Hematopoietic multipotent progenitor cell (in vitro differentiated cells): Measurements from ENCODE around the gene PBRM1. TPM values are rescaled to one million over a fixed set of nuclear protein-coding genes. Genes with fewer than 3 reads are reported as not detected.

Experiments
- DNase-seq, 3 donors: peaks; one replicate each; pipeline ENCODE4 v3.0.0-alpha.2; 2011 to 2015; ENCODE audit warnings: low read depth in 2 of 3, low spot score in 2 of 3
- total RNA-seq: library from RNA; depleted of rRNA; stranded (reverse); fragments of >200 nt; gene quantifications from one replicate; pipeline ENCODE4 v1.2.3, GENCODE V29; 2012

The PBRM1 gene
- total RNA-seq, 1 donor: 63.3 TPM

DNA sequence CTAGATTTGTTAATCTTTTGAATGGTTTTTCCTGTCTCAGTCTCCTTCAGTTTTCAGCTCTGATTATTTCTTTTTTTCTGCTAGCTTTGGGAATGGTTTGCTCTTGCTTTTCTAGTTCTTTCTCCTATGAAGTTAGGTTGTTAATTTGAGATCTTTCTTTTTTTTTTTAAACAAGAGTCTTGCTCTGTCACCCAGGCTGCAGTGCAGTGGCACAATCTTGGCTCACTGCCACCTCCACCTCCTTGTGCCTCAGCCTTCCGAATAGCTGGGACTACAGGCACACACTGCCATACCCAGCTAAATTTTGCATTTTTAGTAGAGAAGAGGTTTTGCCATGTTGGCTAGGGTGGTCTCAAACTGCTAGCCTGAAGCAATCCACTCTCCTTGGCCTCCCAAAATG is 92.6 kb downstream of the PBRM1 start:
- no peak for DNase-seq

DNA sequence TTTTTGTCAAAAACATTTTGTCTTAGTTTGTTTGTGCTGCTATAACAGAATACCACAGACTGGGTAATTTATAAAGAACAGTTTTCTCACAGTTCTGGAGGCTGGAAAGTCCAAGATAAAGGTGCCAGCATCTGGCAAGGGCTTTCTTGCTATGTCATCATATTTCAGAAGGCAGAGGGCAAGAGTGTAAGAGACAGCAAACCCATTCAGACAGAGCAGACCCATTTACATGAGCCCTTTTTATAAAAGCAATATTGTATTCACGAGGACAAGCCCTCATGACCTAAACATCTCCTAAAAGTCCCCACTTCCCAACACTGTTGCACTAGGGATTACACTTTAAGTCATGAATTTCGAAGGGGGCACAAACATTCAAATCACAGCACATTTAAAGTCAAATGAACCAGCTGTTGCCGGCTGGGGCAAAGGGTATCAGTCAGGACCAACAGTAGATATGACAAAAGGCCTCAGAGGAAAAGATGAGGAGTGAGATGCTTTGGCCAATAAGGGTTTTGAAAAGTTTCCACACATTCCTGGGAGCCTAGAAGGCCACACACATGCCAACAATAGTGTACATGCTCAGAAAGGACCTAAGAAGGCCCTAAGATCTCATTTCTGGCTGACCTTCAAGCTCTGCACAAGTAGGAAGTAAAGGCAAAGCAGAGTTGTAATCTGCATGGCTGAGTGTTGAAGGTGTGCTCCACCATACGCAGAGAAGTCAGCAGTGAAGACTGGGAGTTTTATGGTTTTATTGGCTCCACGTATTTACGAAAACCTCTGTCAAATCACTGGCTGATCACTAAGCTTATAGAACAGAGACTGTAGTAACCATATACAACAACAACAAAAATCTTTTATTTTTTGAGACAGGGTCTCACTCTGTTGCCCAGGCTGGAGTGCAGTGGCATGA is 111.4 kb downstream of the PBRM1 start:
- no peak for DNase-seq

DNA sequence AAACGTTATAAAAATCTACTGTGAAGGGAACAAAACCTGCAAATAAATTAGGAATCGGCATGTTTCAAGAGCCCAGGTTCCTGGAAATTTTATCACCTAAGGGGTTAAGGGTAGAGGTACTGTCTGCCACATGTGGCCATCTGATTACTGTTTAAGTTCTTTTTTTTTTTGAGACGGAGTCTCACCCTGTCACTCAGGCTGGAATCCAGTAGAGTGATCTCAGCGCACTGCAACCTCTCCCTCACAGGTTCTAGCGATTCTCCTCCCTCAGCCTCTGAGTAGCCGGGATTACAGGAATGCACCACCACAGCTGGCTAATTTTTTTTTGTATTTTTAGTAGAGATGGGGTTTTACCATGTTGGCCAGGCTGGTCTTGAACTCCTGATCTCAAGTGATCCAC is 113.5 kb downstream of the PBRM1 start:
- no peak for DNase-seq

DNA sequence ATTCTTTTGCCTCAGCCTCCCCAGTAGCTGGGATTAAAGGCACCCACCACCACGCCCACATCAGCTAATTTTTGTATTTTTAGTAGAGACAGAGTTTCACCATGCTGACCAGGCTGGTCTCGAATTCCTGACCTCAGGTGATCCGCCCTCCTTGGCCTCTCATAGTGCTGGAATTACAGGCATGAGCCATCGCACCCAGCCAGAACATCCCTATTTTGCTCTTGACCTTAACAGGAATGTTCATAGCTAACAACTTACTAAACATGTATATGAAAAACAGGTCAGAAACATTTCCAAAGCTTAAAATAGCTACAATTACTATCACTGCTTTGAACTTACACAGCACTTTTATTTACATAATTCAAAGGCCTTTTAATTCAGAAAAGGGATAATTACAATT is 115.6 kb downstream of the PBRM1 start:
- DNase-seq: no peak

DNA sequence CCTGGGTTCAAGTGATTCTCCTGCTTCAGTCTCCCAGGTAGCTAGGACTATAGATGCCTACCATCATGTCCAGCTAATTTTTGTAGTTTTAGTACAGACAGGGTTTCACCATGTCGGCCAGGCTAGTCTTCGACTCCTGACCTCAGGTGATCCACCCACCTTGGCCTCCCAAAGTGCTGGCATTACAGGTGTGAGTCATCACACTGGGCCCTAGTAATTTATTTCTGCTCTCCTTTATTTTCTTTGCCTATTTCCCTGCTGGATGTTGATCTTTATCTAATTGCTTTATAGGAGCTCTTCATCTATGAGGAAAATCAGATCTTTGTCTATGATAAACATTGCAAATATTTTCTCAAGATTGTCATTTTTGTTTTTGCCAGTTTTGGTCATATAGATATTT is 117.6 kb downstream of the PBRM1 start:
- DNase-seq: no peak

DNA sequence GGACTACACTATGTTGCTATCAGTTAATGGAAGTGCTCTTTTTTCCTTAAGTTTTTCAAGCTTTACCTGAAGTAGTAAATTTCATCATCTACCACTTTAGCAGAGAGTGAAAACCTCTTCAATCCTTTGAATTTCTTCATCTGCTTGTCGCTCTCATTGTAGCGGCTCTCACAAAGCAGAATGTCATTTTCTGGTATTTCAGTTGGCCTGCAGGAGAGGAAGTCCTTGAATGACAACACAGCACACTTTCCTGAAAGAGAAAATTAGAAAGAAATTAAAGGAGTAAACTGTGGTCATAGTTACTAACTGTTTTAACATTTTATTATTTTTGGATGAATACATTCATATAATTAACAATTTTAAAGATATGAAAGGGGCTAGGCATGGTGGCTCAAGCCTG is 121.7 kb downstream of the PBRM1 start:
- DNase-seq: no peak

DNA sequence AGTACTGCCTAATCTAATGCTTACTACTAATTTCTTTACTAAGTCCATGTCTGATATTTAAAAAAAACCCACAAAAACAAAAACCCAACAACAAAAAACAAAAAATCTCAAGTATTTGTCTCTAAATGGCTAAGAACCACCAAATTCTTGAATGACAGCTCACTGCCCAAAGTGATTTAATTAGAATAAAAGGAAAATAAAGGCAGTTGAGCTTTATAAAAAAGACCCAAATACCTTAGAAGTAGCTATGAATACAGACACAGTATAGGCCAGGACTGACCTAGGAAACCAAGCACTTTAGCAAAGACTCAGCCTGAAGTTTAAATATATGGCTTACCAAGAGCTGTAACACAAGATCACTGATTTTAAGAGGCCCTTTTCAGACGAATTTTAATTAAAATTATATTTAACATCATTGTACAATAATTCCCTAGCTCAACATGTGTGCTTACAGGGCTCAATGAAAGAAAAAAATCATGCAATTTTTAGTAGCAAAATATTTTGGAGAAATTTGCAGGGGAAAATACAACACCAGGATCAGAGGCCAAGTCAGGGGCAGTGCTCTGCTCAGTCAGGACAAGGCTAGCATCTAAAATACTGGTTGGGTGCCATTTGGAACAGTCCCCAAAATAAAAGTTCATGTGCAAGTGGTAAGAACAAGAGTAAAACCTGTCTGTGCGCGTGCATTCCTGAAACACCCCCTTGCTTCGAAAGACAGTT is 124.5 kb downstream of the PBRM1 start:
- no peak for DNase-seq

DNA sequence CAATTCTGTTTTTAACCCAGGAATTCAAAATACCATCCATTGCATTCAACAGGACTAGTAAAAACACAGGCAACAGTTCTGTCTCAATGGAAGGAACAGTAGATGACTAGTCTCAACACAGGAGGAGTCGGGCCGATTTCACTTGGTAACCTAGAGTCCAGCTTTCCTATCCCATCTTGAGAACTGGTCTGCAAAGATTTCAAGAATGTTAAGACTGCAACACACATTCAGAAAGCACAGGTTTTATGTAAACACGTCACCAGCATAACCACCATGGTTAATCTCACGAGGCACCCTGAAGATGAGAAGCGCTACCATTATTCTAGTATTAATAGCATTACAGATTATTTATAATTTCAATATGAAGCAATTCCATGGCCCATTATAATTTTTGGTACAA is 127.3 kb downstream of the PBRM1 start:
- DNase-seq: no peak

DNA sequence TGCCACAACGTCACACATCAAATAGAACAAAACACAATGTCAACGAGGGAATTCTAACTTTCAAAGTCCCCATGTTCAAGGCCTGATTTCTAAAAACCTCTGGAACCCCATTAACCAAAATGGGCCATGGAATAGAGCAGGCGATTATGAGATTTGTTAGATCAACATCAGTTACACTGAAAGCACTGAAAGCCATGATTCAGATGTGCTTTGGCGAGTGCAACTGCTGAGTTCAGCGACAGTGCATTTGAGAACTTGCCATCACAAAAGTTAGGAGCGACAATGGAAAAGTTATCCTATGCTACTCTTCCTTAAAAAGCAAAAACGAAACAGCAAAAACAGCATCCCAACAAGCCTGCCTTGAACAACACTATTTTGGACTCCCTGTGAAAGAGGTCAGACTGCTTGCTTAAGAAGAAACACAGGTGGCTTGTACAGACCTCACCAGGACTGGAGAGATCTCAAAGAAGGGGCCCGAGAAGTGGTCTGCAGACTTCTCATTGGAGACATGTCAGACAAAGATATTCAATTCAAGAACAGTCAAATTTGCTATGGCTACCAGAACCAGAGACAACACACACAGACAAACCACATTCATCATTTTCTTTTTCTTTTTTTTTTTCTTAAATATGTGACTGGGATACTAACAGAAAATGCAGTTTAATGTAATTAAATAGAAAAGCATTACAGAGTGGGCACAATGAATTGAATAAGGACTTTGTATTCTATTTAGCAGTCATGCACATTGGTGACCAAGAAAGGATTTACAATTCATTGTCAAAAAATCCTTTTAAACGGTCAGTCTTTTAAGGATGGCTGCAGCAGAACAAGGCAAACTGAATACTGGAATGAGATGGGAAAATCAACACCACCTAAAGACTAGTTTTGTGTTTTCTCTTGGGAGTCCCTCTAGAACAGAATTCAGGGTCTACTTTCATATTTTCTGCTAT is 128.4 kb downstream of the PBRM1 start:
- DNase-seq: no peak

DNA sequence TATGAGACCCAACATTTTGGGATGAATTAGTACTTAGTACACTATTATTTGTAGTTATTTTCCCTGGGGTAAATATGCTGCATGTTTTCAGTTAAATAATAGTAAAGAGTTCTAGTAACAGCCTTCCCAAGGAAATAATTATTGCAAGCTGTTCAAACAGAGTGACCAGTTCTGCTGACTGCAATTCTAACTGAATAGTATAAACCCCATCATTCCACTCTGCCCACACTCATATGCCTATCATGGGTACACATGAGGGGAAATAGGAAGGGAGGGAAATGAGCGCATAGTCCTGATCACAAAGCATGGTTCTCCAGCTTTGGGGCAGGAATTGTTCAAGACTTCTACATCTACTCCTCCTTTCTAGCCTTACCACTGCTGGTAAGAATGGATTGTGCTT is 130.7 kb downstream of the PBRM1 start:
- DNase-seq: no peak

DNA sequence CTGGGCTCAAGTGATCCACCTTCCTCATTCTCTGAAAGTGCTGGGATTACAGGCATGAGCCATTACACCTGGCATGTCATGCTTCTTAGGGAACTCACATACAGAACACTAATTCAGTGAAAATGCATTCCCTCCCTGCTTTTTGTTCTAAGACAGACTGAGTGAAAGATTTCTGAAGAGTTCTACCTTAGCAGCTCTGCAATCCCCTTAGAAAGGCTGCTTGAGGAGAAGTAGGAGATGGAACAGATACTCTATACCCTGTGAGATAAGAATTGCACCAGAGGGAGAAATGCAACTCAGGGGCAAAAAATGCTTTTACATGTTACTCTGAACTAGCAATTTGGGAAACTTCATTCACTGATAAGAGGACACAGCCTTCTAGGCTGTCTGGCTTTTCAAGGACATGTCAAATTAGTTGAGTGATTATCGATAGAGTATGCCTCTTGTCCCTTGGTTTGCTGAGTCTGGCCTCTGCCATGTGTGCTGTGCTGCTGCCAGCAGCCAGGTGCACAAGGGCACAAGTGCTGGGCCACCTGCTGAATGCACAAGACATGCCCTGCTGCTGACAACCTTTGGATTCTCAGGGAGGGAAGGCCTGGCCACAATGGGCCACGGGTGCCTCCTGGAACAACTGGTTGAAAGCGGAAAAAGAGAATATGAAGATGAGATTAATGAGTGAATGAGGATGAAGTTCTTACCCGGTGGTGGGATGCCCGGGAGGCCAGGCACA is 131.5 kb downstream of the PBRM1 start:
- DNase-seq: no peak

DNA sequence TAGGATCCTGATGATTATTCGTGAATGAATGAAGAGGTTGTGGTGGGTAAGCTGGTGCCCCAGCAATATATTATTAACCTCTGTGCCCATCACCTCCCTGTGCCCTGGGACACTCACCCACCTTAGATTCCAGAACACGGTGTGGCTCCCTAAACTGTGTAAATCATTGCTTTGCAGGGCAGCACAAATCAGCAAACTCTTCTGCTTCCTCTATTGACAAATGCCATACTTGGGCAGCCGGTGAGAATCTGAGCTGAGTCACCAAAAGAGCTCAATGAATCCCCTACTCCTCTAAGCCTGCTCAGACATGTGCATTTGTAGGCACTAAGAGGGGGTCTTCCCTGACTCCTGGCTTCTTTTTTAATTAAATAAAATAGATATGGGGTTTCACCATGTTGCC is 133.6 kb downstream of the PBRM1 start:
- no peak for DNase-seq

DNA sequence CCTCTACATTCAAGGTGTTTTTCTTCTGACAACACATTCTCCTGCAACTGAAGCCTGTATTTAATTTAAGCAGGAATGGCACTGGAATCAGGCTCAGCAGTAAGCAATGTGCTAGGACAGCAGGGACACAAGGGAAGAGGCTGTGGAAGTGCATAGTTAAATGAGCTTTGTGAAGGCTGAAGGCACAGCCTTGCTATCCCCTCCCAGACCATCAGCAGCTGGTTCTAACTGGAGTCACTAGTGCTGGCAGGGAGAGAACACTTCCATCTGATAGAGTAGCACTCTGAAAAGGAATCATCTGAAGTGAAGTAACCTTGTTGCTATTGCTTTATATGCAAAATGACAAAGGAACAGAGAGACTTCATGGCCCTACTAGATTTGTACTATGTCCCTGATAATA is 134.6 kb downstream of the PBRM1 start:
- no peak for DNase-seq

DNA sequence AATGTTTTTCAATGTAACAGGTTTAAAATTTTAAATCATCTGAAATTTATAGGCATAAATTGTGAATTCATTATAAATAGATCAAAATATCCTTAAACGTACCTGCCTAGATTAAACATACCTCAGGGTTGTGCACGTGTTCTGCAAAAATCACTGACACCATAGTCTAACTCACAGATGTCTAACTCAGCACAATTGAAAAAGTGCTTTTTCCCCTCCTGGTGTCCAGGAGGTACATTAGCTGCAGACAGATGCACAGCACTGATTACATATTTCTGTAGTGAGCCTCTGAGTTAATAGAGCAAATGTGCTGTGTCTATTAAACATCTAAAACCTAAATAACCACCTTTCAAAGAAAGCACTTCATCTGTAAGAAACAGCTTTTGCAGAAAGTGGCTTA is 138.6 kb downstream of the PBRM1 start:
- DNase-seq: no peak

DNA sequence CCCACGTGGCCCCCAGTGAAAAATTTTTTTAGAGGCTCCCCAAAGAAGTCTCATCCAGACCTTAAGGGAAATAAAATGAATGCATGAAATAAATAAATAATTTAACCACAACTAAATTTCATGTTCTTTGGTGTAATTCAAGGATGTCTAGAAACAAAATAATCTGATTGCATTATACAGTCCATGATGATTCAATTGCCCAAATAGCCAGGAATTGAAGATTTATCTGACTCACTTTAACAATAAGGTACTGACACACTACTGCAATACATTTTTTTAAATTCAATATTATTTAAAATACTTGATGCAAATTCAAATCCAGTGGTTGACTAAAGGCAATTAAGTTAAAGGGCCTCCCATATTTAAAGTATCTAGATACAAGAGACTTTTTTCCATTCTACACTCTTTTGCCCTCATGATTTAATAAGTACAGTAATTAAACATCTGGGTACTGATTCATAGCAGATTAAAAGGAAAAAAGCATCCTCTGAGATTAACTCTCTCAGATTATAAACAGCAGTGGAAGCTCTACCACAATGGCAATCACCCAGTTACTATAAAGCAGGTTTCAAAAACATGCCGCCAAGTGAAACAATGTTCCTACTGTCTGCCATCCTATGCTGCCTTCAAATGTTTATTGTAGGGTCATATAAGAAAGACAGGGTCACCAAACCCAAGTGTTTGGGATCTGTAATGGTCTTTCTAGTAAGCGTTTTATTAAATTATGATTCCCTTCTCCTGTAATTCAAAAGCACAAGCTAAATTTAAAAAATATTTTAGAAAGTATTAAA is 139.4 kb downstream of the PBRM1 start:
- DNase-seq: no peak

DNA sequence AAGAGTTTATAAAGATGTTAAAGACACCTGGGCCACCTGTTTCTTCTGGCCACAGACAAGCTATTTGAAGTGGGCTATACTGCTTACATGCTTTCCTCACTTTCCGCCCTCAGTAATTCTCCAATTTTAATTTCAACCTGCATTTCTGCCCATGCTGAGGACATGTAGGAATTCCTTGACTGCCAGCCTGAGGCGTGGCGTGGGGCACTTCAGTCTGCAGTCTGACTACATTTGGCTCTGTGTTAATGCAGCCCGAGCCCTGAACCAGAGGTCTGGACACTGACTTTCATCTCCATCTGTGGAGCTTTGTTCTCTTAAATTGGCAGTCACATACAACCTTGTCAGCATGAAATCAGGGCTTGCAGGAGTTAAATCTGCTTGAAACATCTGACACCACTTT is 140.8 kb downstream of the PBRM1 start:
- no peak for DNase-seq

DNA sequence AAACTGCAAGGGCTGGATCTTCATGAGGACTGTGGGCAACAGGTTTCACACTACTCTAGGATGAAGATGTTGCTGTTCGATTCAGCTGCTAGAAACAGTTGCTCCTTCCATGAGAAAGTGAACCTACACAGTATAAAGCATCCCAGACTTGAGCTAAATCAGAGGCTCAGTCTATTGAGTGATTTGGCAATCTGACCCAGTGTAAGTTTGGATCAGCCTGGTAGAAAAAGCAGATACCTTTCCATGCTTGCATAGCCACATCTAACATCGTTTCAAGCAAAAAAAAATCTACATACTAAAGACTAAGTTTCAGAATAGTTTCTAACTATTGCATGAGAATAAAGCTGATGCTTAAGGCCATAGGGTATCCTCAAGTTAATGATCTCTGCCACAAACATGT is 144.7 kb downstream of the PBRM1 start:
- no peak for DNase-seq

DNA sequence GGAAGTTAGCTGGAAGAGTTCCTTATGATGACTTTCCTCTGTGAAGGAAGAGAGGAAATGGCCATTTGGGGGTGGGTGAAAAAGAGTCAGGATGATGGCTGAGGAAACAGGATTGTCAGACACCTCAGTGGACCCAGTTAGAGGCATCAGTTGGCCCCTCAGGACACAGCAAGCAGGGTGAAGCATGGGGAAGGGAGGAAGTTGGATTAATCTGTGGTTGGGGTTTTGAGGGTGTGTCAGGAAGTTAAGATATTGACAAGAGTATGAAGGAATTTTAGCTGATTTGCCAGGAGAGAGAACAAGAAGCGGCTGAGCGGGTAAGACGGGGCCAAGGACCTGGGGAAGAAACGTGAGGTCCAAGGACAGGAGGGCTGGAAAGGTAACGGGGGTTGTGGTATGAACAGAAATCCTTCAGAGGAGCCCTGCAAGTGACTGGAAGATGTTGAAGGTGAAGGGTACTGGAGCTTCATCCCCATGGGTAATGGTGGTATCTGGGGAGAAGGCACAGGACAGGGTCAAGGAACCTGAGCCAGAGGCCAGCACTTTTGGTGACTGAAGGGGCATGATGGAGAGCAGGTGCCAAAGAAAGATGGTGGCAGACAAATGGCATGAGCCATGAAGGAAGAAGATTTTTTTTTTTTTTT is 146.6 kb downstream of the PBRM1 start:
- no peak for DNase-seq
